ENCODE measurements around the gene WNT7B. TPM values are rescaled to one million over a fixed set of nuclear protein-coding genes. Genes with fewer than 3 reads are reported as not detected.

Gene WNT7B
- total RNA-seq, 1 donor from 2014 or later, result 3.7 TPM

GRCh38 chr22:45998638-45999378 lies 21.8 kb upstream of the WNT7B start:
- no peaks in the 10 kb centered on the region for H3K4me1 Mint-ChIP-seq (ENCODE audit: low read depth)
- no peak overlapping the region for H3K27ac Mint-ChIP-seq
- DNase-seq (ENCODE audit: low spot score, unreplicated experiment), result no peak
- H3K36me3 Mint-ChIP-seq (ENCODE audit: insufficient read depth), result no peaks in the 10 kb centered on the region
- no peaks in the 10 kb centered on the region for H3K9me3 Mint-ChIP-seq (ENCODE audit: low read depth)
- H3K4me3 Mint-ChIP-seq (ENCODE audit: low read depth), result no peak overlapping the region
- TF ChIP-seq CTCF (IDR thresholded peaks at IDR 0.05; ENCODE audit: unreplicated experiment), result no peak
- H3K27me3 Mint-ChIP-seq, result peaks cover 28% of the 10 kb centered on the region

- no peak overlapping the region for H3K27ac Mint-ChIP-seq
- no peak for TF ChIP-seq CTCF (IDR thresholded peaks at IDR 0.05; ENCODE audit: unreplicated experiment)
- DNase-seq (ENCODE audit: low spot score, unreplicated experiment), result no peak
- no peaks in the 10 kb centered on the region for H3K4me1 Mint-ChIP-seq (ENCODE audit: low read depth)
- H3K27me3 Mint-ChIP-seq, result peaks cover 31% of the 10 kb centered on the region
- no peaks in the 10 kb centered on the region for H3K36me3 Mint-ChIP-seq (ENCODE audit: insufficient read depth)
- no peak overlapping the region for H3K4me3 Mint-ChIP-seq (ENCODE audit: low read depth)
- H3K9me3 Mint-ChIP-seq (ENCODE audit: low read depth), result no peaks in the 10 kb centered on the region
Measured at GRCh38 chr22:45997777-45998637, 21.0 kb upstream of the WNT7B start.

DNA sequence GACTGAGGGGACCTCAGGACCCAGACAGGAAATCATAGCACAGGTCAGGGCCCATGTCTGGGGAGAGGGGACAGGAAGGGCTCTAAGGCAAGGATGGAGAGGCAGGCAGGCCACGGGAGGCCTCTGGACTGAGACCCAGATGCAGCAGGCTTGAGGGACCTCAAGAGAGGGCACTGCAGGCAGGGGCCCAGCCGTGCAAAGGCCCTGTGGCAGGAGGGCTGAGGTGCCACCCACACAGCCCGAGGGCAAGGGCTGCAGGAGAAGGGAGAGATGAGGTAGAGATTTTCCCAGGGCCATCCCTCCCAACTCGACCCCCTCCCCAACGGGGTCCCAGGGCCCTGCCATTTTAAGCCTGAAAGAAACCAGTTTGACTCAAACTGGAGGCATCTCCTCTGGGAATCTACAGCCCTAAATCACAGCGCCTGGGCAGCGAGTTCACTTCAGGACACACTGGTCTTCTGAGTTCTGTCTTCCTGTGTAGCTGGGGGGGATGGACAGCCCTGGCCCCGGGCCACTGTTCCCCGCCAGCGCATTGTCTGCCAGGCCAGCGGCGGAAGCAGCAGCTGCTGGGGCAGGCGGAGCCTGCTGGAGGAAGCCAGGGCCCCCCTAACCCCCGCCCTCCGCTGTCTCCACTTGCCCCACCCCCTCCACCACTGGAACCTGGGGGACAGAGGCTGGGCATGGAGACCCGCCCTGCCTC lies 20.3 kb upstream of the WNT7B start:
- Mint-ChIP-seq H3K4me1 (ENCODE audit: low read depth) (no peaks in the 10 kb centered on the region), H3K27ac (no peak overlapping the region), H3K9me3 (ENCODE audit: low read depth) (no peaks in the 10 kb centered on the region), H3K27me3 (peaks cover 35% of the 10 kb centered on the region), H3K4me3 (ENCODE audit: low read depth) (no peak overlapping the region), H3K36me3 (ENCODE audit: insufficient read depth) (no peaks in the 10 kb centered on the region)
- DNase-seq (ENCODE audit: low spot score, unreplicated experiment), result no peak
- TF ChIP-seq CTCF (IDR thresholded peaks at IDR 0.05; ENCODE audit: unreplicated experiment), result no peak

- no peaks in the 10 kb centered on the region for H3K36me3 Mint-ChIP-seq (ENCODE audit: insufficient read depth)
- DNase-seq (ENCODE audit: low spot score, unreplicated experiment), result no peak
- TF ChIP-seq CTCF (IDR thresholded peaks at IDR 0.05; ENCODE audit: unreplicated experiment), result no peak
- no peaks in the 10 kb centered on the region for H3K4me1 Mint-ChIP-seq (ENCODE audit: low read depth)
- H3K27ac Mint-ChIP-seq, result no peak overlapping the region
- peaks cover 32% of the 10 kb centered on the region for H3K27me3 Mint-ChIP-seq
- H3K4me3 Mint-ChIP-seq (ENCODE audit: low read depth), result no peak overlapping the region
- H3K9me3 Mint-ChIP-seq (ENCODE audit: low read depth), result no peaks in the 10 kb centered on the region
Measured at GRCh38 chr22:45996241-45997076, 19.5 kb upstream of the WNT7B start.

All from progenitor cell of endocrine pancreas (in vitro differentiated cells).